K562 (cell line): ENCODE data around the gene SYCP1. TPM values are rescaled to one million over a fixed set of nuclear protein-coding genes. Genes with fewer than 3 reads are reported as not detected.

Source experiments
- ATAC-seq: fragments of 200-7000 bp; cut with Tn5 transposase; 3 replicates; pipeline ENCODE4 v1.9.1; 2020; ENCODE audit warnings: moderate library complexity
- BruUV-seq: library from RNA; stranded (reverse); fragments of 400-500 nt; replicated peaks from 2 replicates; lab custom pipeline; 2021; lab: Mats Ljungman, UMichigan
- CTCF ChIA-PET: fragments of 300-600 bp; formaldehyde crosslinking; extraction: SDS; loops from one replicate; lab custom pipeline; 2021; ENCODE audit warnings: low intra/inter-chr PET ratio; lab: Yijun Ruan, JAX
- POLR2A ChIA-PET: fragments of 300-600, 350-650 bp; sonication (Branson Sonifier 250); formaldehyde crosslinking; extraction: SDS; loops from one replicate; lab custom pipeline; 2021; ENCODE audit warnings: antibody characterized with exemption, inconsistent platforms; lab: Yijun Ruan, JAX
- DNase-seq, 4 experiments: peaks; one replicate each; pipeline versions ENCODE4 v3.0.0 to v3.0.0-alpha.2; 2011 to 2018; ENCODE audit warnings: low spot score in 3 of 4, mixed read lengths in 3 of 4; ENCODE audit errors: extremely low read depth in 1 of 4
- FAIRE-seq: peaks from 2 replicates; lab custom pipeline; 2011; peaks lifted over from hg19 to GRCh38; lab: Jason Lieb, UNC
- H2AFZ ChIP-seq: 2 replicates; pipeline ENCODE4 v1.6.0; 2011; ENCODE audit warnings: low read depth, low read length, control low read depth, inconsistent platforms
- H3K27ac ChIP-seq: fragments of 200-600 bp; 3 replicates; pipeline ENCODE4 v1.8.0; 2011; ENCODE audit warnings: low read depth, mild to moderate bottlenecking, control low read depth, inconsistent platforms, low read length, moderate library complexity, mixed read lengths; ENCODE audit errors: extremely low read depth
- H3K27me3 ChIP-seq, 2 experiments: fragments of 300-600 bp in 1 of 2; 2 replicates in 1 of 2; 3 replicates in 1 of 2; pipeline versions ENCODE4 v1.6.0 to v1.8.0; 2011; ENCODE audit warnings: inconsistent platforms in 2 of 2, low read length in 2 of 2, mild to moderate bottlenecking in 1 of 2, mixed read lengths in 1 of 2, moderate library complexity in 1 of 2; ENCODE audit not compliant: control insufficient read depth in 2 of 2, insufficient read depth in 2 of 2
- H3K36me3 ChIP-seq: fragments of 300-600 bp; 3 replicates; pipeline ENCODE4 v1.8.0; 2011; ENCODE audit warnings: mild to moderate bottlenecking, low read length, inconsistent platforms; ENCODE audit not compliant: control insufficient read depth, insufficient read depth
- H3K4me1 ChIP-seq, 2 experiments: fragments of 200-600 bp in 1 of 2; replicated peaks in 1 of 2; 2 replicates in 1 of 2; 3 replicates in 1 of 2; pipeline versions ENCODE4 v1.5.1 to v1.8.0; 2011; ENCODE audit warnings: inconsistent platforms in 2 of 2, low read length in 2 of 2, mild to moderate bottlenecking in 1 of 2, mixed read lengths in 1 of 2, moderate library complexity in 1 of 2; ENCODE audit not compliant: control insufficient read depth in 2 of 2, insufficient read depth in 2 of 2
- H3K4me2 ChIP-seq: 2 replicates; pipeline ENCODE4 v1.6.1; 2011; ENCODE audit warnings: low read length, control low read depth, inconsistent platforms, mixed read lengths; ENCODE audit not compliant: insufficient read depth
- H3K4me3 ChIP-seq: fragments of 200-600 bp; sonication (generic), shearing (Covaris generic); 2 replicates; pipeline ENCODE4 v1.5.1; 2016; ENCODE audit warnings: control low read depth, inconsistent platforms
- H3K79me2 ChIP-seq: fragments of 200-600 bp; 3 replicates; pipeline ENCODE4 v1.8.0; 2011; ENCODE audit warnings: low read length, inconsistent platforms; ENCODE audit not compliant: control insufficient read depth, insufficient read depth
- H3K9ac ChIP-seq, 2 experiments: 2 replicates each; pipeline versions ENCODE4 v1.6.0 to v1.6.1; 2011; ENCODE audit warnings: low read depth in 2 of 2, low read length in 2 of 2, control low read depth in 1 of 2, inconsistent platforms in 1 of 2, mild to moderate bottlenecking in 1 of 2, mixed read lengths in 1 of 2; ENCODE audit not compliant: insufficient read depth in 1 of 2
- H3K9me1 ChIP-seq: one replicate; pipeline ENCODE4 v1.6.0; 2011; ENCODE audit warnings: inconsistent platforms, mild to moderate bottlenecking, low read length, moderate library complexity; ENCODE audit not compliant: control insufficient read depth, insufficient read depth
- H3K9me3 ChIP-seq: replicated peaks from 2 replicates; pipeline ENCODE4 v1.5.1; 2011; ENCODE audit warnings: low read depth, low read length, inconsistent platforms; ENCODE audit not compliant: control insufficient read depth, insufficient read depth
- H4K20me1 ChIP-seq: replicated peaks from 2 replicates; pipeline ENCODE4 v1.6.1; 2011; ENCODE audit warnings: low read length, inconsistent platforms, mixed read lengths; ENCODE audit not compliant: control insufficient read depth, insufficient read depth
- FOXJ2 ChIP-seq: fragments of 200-800 bp; sonication (Bioruptor generic); IDR thresholded peaks from 2 replicates; pipeline ENCODE4 v1.6.1; 2016; ENCODE audit warnings: missing genetic modification characterization, missing compliant biosample characterization
- GABPB2 ChIP-seq: fragments of 250-450 bp; sonication (Bioruptor Pico); conservative IDR thresholded peaks from 2 replicates; pipeline ENCODE4 v1.5.1; 2021; ENCODE audit warnings: mild to moderate bottlenecking
- HMGN3 ChIP-seq: IDR thresholded peaks from 2 replicates; pipeline ENCODE4 v1.6.1; 2011; ENCODE audit warnings: borderline replicate concordance, low read depth, mild to moderate bottlenecking, mixed read lengths, low read length; ENCODE audit not compliant: insufficient read length; ENCODE audit errors: extremely low read depth
- RAD21 ChIP-seq, 2 experiments: fragments of 250-450 bp in 1 of 2; fragments of 450-650 bp in 1 of 2; sonication (Bioruptor Pico) in 1 of 2; formaldehyde crosslinking in 1 of 2; IDR thresholded peaks in 1 of 2; conservative IDR thresholded peaks in 1 of 2; 2 replicates each; pipeline versions ENCODE4 v1.4.0 to v1.8.0; 2020 to 2022; ENCODE audit warnings: mild to moderate bottlenecking in 2 of 2, moderate library complexity in 1 of 2
- SRSF7 ChIP-seq: fragments of 200-400 bp; formaldehyde crosslinking; optimal IDR thresholded peaks from 2 replicates; pipeline ENCODE3; 2017; ENCODE audit warnings: mild to moderate bottlenecking, low read depth, low read length
- ZNF121 ChIP-seq: sonication (generic); formaldehyde crosslinking; conservative IDR thresholded peaks from 2 replicates; pipeline ENCODE4 v1.8.0; 2022; ENCODE audit warnings: missing genetic modification reagents
- WGBS: fragments of 100-300 bp; shearing (Covaris generic); methylation state at CpG from one replicate; pipeline ENCODE4 v1.1.6; 2016; ENCODE audit warnings: low coverage, mixed read lengths; ENCODE audit not compliant: insufficient coverage; ENCODE audit errors: missing lambda C conversion rate; 5-methylcytosine and 5-hydroxymethylcytosine counted together
- in situ Hi-C: fragments of 300-500 bp; cut with MboI; formaldehyde crosslinking; loops from 4 replicates; pipeline ENCODE4 v1.15.0; 2018; ENCODE audit warnings: inconsistent platforms, mixed read lengths
- intact Hi-C: fragments of 100-400 bp; cut with micrococcal nuclease; formaldehyde crosslinking; loops from 2 replicates; pipeline ENCODE4 v1.14.2; 2022
- polyA plus RNA-seq, 8 experiments: library from polyadenylated mRNA; depleted of rRNA in 4 of 8; stranded (reverse) in 5 of 8; unstranded in 3 of 8; fragments of >200 nt; fragmentation: Nextera tagmentation in 2 of 8; fragmentation: Illumina TruSeq in 1 of 8; extraction: Ambion mirVana in 2 of 8; extraction: Trizol in 1 of 8; gene quantifications; 2 replicates each; pipeline versions ENCODE4 v1.2.1 to v1.2.3, GENCODE V29; 2011 to 2014; ENCODE audit warnings: inconsistent platforms in 1 of 8, missing spikeins in 1 of 8
- total RNA-seq, 7 experiments: library from RNA; depleted of rRNA in 6 of 7; stranded (reverse); fragments of >200 nt in 6 of 7; fragmentation: Illumina TruSeq in 2 of 7; extraction: Trizol in 2 of 7; gene quantifications; 2 replicates each; pipeline versions ENCODE4 v1.2.1 to v1.2.3, GENCODE V29; 2011 to 2021; ENCODE audit warnings: low replicate concordance in 1 of 7
- TF ChIP-seq, protein P1 (sequence below), 3 experiments: IDR thresholded peaks in 2 of 3; conservative IDR thresholded peaks in 1 of 3; 2 replicates each; pipeline ENCODE4 v1.5.1; 2011 to 2012; ENCODE audit warnings: low read length in 3 of 3, mild to moderate bottlenecking in 3 of 3, control low read depth in 2 of 3, improper control_type of control experiment in 1 of 3, inconsistent platforms in 1 of 3, low read depth in 1 of 3, mixed read lengths in 1 of 3, moderate library complexity in 1 of 3; ENCODE audit not compliant: insufficient read depth in 2 of 3
- TF ChIP-seq, protein P2 (sequence below): fragments of 450-650 bp; IDR thresholded peaks from 2 replicates; pipeline ENCODE4 v1.6.1; 2016
- TF ChIP-seq, protein P3 (sequence below): IDR thresholded peaks from 2 replicates; pipeline ENCODE4 v1.6.1; 2011; ENCODE audit warnings: borderline replicate concordance, low read depth, mild to moderate bottlenecking, moderate library complexity, low read length; ENCODE audit not compliant: insufficient read depth, poor library complexity, severe bottlenecking
- TF ChIP-seq, protein P4 (sequence below): fragments of 250-450 bp; sonication (Bioruptor Pico); IDR thresholded peaks from 2 replicates; pipeline ENCODE4 v1.8.0; 2022; ENCODE audit warnings: moderate library complexity, mild to moderate bottlenecking, inconsistent platforms

Gene SYCP1
- total and polyA plus RNA-seq, 9 of the 15 experiments (the other 6 are each of a cell fraction or from before 2014, with no cell fraction given), result not detected

DNA sequence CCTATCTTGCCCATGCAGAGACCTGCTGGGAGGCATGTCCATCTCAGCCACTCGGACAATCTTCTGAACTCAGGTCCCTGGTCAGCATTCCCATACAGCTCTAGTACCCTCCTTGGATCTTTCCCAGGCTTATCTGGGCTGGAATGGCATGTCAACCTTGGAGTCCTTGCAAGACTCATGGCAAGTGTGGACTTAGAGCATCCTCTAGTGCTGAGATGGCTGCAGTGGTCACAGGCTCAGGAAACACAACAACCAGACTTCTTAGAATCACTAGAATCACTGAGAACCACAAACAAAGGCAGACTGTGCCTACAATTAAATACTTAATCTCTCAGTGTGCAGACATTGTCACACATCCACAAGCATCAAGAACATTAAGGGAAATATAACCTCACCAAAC lies 101.9 kb downstream of the SYCP1 start:
- Histone ChIP-seq H3K27me3 (no peaks in the 10 kb centered on the region), H3K4me1 (no peaks in the 10 kb centered on the region), H2AFZ (no peak overlapping the region), H3K36me3 (no peaks in the 10 kb centered on the region), H3K79me2 (no peaks in the 10 kb centered on the region), H3K4me2 (no peak overlapping the region), H4K20me1 (no peaks in the 10 kb centered on the region), H3K9me1 (no peaks in the 10 kb centered on the region), H3K27ac (no peak overlapping the region), H3K4me3 (no peak overlapping the region), H3K9me3 (no peaks in the 10 kb centered on the region), H3K9ac (no peak overlapping the region)
- WGBS, result 0% methylated on average over 1 of the region's 1 CpG
- in situ Hi-C loops (no loop called here), intact Hi-C loops (no loop called here)
- POLR2A ChIA-PET, result interaction anchor here (0.5 kb wide), 1 partner anchor 93 kb away, joined by 3 read pairs; no protein-coding TSS in a partner anchor
- ATAC-seq (peak; percentile 56), DNase-seq (peak in 1 of 4 experiments; percentile 13), FAIRE-seq (no peak)
- TF ChIP-seq, protein P1, sequence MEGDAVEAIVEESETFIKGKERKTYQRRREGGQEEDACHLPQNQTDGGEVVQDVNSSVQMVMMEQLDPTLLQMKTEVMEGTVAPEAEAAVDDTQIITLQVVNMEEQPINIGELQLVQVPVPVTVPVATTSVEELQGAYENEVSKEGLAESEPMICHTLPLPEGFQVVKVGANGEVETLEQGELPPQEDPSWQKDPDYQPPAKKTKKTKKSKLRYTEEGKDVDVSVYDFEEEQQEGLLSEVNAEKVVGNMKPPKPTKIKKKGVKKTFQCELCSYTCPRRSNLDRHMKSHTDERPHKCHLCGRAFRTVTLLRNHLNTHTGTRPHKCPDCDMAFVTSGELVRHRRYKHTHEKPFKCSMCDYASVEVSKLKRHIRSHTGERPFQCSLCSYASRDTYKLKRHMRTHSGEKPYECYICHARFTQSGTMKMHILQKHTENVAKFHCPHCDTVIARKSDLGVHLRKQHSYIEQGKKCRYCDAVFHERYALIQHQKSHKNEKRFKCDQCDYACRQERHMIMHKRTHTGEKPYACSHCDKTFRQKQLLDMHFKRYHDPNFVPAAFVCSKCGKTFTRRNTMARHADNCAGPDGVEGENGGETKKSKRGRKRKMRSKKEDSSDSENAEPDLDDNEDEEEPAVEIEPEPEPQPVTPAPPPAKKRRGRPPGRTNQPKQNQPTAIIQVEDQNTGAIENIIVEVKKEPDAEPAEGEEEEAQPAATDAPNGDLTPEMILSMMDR (IDR thresholded peaks at IDR 0.05 in 2 of 3, conservative IDR thresholded peaks at IDR 0.05 in 1 of 3; ENCODE audit: insufficient read depth in 2 of 3, low read depth in 1 of 3, low read length in 3 of 3), result peak; percentile 21 to 41 (median 39); a peak in 3 of 6 replicates
- TF ChIP-seq GABPB2 (no peak), HMGN3 (no peak), ZNF121 (CRISPR knock-in tag) (no peak), FOXJ2 (tag) (no peak), SRSF7 (no peak), RAD21 (CRISPR knock-in tag; conservative IDR thresholded peaks at IDR 0.05 in 1 of 2, IDR thresholded peaks at IDR 0.05 in 1 of 2) (peak in 1 of 2 experiments; percentile 51; a peak in 2 of 4 replicates)
- TF ChIP-seq, protein P2, sequence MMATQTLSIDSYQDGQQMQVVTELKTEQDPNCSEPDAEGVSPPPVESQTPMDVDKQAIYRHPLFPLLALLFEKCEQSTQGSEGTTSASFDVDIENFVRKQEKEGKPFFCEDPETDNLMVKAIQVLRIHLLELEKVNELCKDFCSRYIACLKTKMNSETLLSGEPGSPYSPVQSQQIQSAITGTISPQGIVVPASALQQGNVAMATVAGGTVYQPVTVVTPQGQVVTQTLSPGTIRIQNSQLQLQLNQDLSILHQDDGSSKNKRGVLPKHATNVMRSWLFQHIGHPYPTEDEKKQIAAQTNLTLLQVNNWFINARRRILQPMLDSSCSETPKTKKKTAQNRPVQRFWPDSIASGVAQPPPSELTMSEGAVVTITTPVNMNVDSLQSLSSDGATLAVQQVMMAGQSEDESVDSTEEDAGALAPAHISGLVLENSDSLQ, result no peak
- TF ChIP-seq, protein P3, sequence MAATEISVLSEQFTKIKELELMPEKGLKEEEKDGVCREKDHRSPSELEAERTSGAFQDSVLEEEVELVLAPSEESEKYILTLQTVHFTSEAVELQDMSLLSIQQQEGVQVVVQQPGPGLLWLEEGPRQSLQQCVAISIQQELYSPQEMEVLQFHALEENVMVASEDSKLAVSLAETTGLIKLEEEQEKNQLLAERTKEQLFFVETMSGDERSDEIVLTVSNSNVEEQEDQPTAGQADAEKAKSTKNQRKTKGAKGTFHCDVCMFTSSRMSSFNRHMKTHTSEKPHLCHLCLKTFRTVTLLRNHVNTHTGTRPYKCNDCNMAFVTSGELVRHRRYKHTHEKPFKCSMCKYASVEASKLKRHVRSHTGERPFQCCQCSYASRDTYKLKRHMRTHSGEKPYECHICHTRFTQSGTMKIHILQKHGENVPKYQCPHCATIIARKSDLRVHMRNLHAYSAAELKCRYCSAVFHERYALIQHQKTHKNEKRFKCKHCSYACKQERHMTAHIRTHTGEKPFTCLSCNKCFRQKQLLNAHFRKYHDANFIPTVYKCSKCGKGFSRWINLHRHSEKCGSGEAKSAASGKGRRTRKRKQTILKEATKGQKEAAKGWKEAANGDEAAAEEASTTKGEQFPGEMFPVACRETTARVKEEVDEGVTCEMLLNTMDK, result no peak
- TF ChIP-seq, protein P4, sequence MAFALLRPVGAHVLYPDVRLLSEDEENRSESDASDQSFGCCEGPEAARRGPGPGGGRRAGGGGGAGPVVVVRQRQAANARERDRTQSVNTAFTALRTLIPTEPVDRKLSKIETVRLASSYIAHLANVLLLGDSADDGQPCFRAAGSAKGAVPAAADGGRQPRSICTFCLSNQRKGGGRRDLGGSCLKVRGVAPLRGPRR (CRISPR knock-in tag), result no peak
- CTCF ChIA-PET, result no interaction called here
- no TSS peak for BruUV-seq
